ENCODE data around the gene AKT2. TPM values are rescaled to one million over a fixed set of nuclear protein-coding genes. Genes with fewer than 3 reads are reported as not detected.

Gene AKT2
- total RNA-seq, 1 donor from 2014 or later: 135 TPM

DNA sequence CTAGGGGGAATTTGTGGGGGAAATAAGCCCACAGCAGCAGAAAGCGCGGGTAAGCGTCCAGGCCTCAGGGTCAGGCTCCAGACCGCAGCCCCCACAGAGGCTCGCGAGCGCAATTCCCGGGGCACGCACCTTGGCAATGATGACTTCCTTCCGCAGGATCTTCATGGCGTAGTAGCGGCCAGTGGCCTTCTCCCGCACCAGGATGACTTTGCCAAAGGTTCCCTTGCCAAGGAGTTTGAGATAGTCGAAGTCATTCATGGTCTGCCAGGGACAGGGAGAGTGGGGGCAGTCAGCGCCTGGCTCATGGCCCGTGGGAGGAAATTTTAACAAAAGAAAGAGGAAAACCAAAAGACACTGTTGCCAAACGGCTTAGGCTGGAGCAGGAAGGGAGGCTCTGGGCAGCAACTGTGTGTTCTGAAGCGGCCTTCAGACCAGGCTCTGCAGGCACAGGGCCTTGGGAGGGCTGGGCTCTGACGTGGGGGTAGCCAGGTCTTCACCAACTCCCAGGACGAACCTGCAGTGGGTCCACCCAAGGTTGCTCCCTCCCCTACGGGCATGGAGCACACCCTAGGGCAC is 43.2 kb downstream of the AKT2 start:
- intact Hi-C loops (cut with micrococcal nuclease): no loop called here
- peak; percentile 93 for ATAC-seq
- peak; percentile 77 for DNase-seq

DNA sequence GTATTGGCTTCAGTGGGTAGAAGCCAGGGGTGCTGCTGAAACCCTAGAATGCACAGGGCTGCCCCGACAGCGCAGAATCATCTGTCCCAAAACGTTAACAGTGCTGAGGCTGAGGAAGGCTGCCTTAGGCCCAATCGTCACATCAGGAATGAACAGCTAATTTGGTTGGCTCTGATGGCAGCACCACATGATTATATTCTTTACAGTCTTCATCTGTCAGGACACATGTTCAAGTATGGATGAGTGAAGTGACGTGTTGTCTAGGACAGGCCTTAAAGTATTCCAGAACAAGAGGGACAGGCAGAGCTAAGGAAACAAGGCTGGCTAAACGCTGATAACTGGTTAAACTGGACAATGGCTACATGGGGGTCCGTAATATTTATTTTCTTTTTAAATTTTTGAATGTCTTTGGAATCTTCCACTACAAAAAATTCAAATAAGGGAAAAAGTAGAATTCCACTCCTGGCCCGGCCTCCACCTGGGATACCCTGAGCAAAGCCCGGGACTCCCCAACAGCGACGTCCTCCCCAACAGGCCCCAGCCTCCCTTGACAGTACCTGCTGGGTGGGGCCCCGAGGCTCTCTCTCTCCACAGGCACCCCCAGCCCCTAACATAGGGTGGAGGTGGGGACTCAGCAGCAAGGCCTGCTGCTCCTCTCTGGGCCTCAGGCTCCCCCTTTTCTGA is 43.9 kb downstream of the AKT2 start:
- no peak for DNase-seq
- no peak for ATAC-seq
- intact Hi-C loops (cut with micrococcal nuclease): no loop called here

DNA sequence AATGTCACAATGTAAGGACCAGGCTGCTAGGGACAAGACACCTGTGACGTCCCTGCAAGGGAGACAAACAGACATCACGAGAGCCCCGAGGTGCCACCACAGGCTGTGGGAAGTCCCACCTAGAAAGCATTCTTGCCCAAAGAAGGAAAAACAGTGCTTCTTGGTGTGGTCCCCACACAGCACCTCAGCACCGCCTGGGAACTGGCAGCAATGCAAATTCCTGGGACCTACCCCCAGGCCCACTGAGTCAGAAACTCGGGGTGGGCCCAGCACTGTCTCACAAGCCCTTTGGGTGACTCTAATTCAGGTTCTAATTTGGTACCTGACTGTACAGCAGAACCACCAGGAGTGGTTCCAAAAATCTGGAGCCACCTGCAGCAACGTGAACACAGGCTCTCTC is 44.8 kb downstream of the AKT2 start:
- ATAC-seq: no peak
- DNase-seq: no peak
- intact Hi-C loops (cut with micrococcal nuclease): no loop called here

DNA sequence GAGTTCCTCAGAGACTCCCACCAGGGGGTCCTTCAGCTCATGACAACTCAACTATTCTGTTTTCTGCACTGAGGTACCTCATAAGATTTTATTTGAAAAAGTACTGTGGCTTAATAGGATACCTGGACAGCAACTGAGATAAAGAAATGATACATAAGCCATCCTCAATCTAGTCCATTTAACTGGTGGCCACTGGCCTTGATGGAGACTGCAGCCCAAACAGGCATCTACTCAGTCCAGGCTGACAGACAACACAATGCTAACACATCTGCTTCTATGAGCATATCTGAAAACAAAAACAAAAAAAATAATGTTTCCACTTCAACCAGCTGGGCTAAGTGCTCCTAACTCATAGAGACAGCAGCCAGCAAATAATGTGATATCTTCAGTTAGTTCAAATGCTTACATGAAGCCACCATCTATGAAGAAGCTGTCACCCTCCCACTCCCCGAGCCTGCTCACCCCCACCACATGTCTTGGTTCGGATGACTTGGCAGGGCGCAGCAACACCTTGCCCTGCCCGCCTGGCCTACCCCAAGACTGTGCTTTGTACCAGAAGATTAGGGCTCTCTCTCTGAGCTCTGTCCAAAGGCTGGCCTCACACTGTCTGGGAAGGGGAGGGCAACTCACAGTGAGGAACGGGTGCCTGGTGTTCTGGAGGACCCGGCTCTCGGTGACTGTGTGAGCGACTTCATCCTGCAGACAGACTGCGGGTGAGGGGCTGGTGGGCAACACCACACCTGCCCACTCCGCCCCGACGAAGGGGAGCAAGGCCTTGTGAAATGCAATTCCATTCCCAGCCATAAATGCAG is 45.5 kb downstream of the AKT2 start:
- no peak for DNase-seq
- intact Hi-C loops (cut with micrococcal nuclease): no loop called here

DNA sequence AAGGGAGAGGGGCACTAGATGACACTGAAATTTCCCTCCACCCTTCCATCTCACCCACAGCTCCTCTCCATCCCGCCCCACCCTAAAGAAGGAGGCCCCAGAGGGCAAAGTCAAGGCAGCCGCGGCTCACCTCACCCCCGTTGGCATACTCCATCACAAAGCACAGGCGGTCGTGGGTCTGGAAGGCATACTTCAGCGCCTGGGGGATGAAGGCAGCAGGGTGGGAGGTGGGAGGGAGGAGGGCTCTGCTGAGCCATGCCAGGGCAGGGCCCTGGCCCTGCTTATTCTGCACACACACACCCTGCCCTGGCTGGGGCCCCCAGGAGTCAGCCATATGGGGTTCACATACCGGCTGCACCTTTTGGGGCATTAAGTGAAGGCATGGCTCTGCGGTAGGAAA is 46.4 kb downstream of the AKT2 start:
- ATAC-seq: no peak
- DNase-seq: no peak
- intact Hi-C loops (cut with micrococcal nuclease): no loop called here

More for the DNA sequence above, 45.5 kb downstream of the AKT2 start:
- no peak for ATAC-seq

DNA sequence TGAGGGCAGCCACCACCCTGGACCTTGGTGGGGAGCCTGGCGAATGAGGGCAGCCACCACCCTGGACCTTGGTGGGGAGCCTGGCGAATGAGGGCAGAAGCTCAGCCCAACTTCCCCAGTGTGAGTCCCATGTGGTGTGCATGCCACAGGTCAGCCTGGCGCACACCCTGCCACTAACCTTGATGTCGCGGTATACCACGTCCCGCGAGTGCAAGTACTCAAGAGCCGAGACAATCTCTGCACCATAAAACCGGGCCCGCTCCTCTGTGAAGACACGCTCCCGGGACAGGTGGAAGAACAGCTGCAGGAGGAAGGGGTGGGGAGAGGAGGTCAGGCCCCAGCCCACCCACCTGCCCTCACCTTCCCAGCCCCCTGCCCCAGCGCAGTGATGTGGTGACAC is 47.4 kb downstream of the AKT2 start:
- ATAC-seq (no peak), DNase-seq (no peak)
- intact Hi-C loops (cut with micrococcal nuclease): no loop called here

DNA sequence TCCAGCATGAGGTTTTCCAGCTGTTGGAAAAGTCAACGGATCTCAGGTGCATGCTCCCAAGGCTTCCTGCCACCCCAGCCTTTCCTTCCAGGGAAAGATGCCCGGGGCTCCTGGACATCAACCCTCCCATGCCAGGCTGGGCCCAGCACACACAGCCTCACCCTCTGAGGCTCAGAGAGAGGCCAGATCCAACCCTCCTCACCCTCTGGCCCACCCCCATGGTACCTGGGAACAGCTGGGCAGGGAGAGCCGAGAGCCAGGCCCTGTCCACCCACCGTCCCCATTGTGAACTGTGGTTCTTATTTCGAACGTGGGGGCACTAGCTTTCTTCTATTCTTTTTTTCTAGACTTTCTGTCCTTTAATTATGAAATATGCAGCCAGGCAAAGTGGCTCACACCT is 48.8 kb downstream of the AKT2 start:
- ATAC-seq (no peak), DNase-seq (no peak)
- intact Hi-C loops (cut with micrococcal nuclease): no loop called here

DNA sequence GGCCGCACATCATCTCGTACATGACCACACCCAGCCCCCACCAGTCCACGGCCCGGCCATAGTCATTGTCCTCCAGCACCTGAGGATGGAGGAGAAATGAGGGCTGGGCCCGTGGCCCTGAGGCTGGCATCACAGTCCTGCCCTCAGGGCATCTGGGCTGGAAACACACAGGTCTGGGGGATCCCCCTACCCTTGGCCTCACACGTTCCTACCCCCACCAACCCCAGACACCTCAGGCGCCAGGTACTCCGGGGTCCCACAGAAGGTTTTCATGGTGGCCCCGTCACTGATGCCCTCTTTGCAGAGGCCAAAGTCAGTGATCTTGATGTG is 49.2 kb downstream of the AKT2 start:
- ATAC-seq: no peak
- intact Hi-C loops (cut with micrococcal nuclease): no loop called here
- DNase-seq: no peak

DNA sequence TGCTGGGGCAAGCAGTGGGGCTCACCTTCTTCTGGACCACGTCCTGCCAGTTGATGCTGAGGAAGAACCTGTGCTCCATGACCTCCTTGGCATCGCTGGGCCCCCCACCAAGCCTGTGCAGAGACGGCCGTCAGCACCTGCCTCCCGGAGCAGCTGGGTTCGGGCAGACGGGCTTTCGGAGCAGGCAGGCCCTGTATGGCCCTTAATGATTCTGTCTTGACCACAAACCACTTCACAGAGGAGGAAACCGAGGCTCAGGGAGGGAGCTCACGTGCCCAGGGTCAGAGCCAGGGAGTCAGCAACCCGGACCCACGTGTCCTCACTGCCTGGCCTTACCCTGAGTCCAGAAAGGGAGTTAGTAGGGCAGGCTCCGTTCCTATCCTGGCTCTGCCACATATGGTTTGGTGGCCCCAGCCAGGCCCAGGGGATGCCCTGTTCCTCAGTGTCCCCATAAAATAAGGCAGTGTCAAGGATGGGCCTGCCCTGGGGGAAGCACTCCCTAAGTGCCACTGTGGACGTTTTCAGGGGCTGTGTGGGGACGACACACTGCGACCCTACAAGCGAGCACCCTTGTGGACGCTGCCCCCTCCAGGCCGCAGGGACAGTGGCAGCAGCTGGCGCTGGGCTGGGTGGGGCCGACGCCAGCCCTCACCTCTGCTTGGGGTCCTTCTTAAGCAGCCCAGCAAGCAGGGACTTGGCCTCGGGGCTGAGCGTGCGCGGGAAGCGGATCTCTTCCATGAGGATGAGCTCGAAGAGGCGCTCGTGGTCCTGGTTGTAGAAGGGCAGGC is 49.7 kb downstream of the AKT2 start:
- ATAC-seq (no peak), DNase-seq (no peak)
- intact Hi-C loops (cut with micrococcal nuclease): no loop called here

DNA sequence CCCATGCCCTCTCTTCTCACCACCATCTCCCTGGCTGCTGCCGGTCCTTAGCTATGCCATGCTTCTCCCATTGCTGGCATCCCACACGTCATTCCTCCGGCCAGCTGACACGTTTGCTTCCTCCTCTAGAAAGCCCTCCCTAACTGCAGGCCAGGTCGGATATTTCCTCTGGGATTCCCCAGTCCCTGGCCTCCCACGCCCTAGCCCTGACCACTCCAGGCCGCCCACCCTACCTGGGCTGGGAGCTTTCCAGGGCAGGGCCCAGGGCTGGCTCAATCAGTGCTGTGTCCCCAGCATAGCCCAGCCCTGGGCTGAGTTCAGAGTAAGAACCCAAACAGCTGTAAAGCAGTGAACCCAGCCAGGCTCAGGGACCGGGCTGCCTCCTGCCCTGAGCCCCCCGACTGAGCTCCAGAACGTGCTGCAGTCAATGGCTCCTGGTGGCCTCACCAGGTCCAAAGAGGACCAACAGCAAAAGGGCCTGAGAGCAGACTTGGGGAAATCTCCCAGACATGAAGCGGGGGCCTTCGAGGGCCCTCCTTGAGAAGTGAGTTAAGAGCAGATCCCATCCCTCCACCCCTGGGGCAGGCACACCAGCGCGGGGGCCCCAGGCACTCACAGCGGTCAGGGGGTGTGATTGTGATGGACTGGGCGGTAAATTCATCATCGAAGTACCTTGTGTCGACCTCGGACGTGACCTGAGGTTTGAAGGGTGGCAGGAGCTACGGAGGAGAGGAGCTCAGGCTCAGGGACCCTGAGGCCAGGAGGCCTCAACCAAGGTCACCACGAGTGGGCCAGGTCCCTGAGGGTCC is 50.5 kb downstream of the AKT2 start:
- intact Hi-C loops (cut with micrococcal nuclease): no loop called here
- no peak for DNase-seq
- no peak for ATAC-seq

DNA sequence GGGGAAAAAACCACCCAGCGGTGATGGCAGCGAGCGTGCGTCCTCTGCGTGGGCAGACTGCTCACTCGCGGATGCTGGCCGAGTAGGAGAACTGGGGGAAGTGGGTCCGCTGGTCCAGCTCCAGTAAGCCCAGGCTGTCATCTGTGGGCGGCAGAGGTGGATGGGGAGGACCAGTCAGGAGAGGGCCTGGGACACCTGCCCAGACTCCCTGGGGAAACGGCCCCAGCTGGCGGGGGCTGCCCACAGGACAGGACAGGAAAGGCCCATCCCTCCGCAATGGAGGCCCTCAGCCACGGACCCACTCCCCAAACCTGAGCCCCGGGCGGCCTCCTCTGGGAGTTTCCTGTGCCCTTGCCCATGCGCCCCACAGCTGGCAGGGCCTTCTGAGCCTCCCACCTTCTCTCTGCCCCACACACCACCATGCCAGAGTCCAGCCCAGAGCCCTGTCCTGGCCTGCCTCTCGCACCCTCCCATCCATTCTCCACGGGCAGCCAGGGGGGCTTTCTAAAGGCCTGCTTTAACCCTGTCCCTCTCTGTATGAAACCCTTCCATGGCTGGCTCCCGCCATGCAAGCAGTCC is 51.2 kb downstream of the AKT2 start:
- intact Hi-C loops (cut with micrococcal nuclease): no loop called here
- DNase-seq: no peak
- no peak for ATAC-seq

DNA sequence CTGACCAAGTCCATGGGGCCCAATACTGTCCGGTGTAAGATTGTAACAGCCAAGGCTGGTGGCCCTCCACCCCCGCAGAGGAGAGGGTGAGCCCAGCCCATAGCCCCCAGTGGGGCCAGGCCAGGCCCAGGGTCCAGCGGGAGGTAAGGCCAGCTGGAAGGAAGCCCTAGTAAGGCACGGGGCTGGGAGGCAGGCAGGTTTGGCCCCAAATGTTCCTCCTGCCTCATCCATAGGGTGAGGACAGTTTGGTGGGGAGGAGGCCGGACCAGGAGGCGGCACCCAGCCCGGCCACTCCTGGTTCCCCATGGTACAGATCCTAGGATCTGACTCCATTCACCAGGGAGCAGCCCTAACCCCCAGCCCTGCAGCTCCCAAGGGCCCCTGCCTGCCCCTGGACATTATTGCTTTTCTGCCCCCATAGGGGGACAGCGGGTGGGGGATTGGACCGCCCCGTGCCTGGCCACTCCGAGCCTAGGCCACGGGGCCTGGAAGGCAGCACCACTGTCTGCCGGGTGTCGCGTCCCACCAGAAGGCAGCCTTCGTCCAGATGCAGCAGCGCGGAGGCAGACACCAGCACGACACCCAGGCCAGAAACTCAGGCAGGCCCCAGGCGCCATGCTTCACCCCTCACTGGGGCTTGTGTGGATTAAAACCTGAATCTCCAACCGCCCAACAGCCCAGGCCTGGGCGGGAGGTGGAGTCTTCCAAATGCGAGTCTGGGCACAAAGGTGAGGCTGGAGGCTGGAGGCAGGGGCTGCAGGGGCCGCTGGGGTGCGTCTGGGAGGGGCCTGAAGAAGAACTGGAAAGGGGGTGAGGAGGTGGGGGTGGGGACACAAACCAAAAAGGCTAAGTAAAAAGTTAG is 52.0 kb downstream of the AKT2 start:
- ATAC-seq (peak; percentile 4), DNase-seq (no peak)
- intact Hi-C loops (cut with micrococcal nuclease): no loop called here

DNA sequence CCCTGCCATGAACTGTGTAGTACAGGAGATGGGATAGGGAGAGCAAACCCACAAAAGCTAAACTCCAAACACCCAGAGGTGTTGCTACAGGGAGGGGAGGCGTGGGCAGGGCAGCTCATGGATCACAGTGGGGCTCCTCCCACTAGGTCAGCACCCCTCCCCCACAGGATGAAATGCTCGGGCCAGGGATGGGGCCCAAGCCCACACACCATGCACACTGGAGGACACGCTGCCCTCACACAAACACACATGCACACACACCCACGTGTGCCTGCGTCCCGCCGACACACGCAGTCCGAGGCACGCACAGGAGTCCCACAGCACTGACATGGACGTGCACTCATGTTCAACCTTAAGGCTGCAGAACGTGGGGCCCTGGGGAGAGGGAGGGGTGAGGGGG is 52.7 kb downstream of the AKT2 start:
- DNase-seq (no peak), ATAC-seq (peak; percentile 20)
- intact Hi-C loops (cut with micrococcal nuclease): no loop called here

DNA sequence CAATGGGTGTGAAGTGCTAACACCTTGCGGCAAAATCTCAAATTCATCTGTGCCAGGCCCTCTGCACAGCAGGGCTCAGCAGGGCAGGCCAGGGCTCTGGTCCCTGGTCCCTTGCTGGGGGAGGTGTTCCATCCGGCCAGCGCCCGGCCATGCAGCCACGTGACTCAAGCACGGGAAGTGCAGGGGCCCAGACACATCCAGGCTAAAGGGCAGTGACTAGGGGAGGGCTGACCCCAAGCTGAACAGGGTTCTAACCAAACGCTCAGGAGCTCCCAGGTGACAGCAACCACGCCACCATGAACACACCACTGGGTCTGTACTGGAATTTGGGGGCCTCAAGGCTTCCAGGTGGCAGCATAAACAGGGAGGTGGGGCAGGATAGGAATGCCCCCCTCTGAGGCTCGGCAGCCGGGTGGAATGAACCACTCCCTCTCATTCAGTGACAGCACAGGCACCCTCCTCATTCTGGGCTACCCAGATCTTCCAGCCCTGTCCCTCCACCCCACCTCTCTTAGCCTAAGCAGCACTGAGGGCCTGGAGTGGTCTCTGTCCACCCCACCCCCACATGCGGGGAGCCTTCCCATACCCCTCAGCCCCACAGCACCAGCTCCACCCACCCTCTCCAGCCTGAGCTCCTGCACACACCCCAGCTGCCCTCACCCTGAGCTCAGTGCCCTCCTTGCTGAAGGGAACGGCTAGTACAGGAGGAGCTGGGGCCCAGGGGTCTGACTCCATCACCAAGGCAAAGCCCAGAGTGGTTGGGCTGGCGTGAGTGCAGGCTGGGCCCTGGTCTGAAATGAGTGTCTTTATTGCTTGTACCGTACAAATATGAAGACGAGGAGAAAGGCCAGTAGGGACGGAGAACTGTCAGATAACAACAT is 53.4 kb downstream of the AKT2 start:
- ATAC-seq: peak; percentile 77
- intact Hi-C loops (cut with micrococcal nuclease): no loop called here
- peak; percentile 59 for DNase-seq

DNA sequence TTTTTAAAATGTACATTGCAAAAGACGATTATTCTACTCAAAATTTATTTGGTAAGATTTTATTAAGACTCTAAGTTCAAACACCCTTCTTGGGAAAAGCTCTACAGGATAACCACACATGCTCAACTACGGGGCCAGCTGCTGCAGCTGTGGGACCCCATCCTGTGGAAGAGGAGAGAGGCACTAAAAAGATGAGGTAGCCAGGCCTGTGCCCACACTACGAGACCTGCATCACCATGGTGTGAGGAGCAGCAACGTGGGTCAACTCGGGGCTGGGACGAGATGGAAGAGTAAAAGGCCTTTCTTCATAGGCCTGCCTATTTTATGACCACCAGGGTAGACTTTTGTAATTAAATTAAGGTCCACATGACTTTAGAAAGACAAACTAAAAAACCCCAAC is 54.1 kb downstream of the AKT2 start:
- intact Hi-C loops (cut with micrococcal nuclease): no loop called here
- ATAC-seq (no peak), DNase-seq (no peak)

DNA sequence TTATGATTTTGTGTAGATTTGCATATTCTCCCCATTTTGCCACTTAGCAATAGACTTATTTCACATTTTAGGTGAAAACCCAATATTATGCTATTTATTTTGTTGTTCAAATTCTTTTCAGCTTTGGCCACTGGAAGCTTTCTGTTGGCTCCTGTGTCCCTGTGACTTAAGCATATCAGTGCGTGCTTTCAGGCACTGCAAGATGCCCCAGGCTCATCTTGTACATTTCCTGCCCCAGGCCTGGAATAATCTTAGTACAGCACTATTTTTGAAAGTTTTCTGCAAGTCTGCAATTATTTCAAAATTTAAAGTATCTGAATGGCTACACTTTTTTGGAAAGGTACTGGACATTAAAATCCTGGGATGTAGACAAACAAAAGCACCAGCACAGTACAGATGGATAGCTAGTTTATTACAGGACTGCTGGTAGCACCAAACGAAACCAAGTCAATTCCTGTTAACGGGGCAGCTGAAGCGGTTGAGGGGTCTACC is 55.2 kb downstream of the AKT2 start:
- intact Hi-C loops (cut with micrococcal nuclease): no loop called here
- DNase-seq: no peak
- ATAC-seq: no peak

DNA sequence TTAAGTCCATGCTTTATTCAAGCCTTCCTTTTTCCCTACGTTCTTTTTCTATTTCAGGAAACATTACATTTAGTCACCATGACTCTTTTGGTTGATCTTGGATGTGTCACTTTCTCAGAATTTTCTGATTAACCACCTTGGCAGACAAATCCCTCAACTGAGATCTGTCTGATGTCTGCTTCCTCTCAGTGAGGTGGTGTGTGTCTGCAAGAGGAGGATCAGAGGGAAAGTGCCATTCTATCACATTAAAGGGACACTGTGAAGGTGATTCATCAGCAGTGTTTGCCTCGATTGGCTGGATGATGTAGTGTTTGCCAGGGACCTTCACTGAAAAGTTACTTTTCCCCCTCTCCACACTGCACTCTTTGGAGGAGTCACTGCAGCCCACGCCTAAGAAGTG is 55.7 kb downstream of the AKT2 start:
- intact Hi-C loops (cut with micrococcal nuclease): no loop called here
- no peak for DNase-seq
- ATAC-seq: no peak
